Nephron (organoid): ENCODE data around the gene ANAPC16.
"Not testable (repeated sequence)": the region's sequence is repeated elsewhere in the genome, so short reads cannot be mapped to it uniquely, and the experiment has no call there.

Experiments
- H3K27ac Mint-ChIP-seq, 3 experiments: 2 replicates each; pipeline ENCODE4 v1.8.0; 2020; ENCODE audit warnings: mixed read lengths in 3 of 3, mild to moderate bottlenecking in 2 of 3, moderate library complexity in 1 of 3
- H3K27me3 Mint-ChIP-seq: 2 replicates; pipeline ENCODE4 v1.8.0; 2021; ENCODE audit warnings: low read depth, mild to moderate bottlenecking, moderate library complexity, mixed read lengths
- H3K36me3 Mint-ChIP-seq: 2 replicates; pipeline ENCODE4 v1.8.0; 2020; ENCODE audit warnings: low read depth, mixed read lengths
- H3K4me1 Mint-ChIP-seq: 2 replicates; pipeline ENCODE4 v1.8.0; 2020; ENCODE audit warnings: mixed read lengths
- H3K4me3 Mint-ChIP-seq, 3 experiments: 2 replicates each; pipeline ENCODE4 v1.8.0; 2020; ENCODE audit warnings: mild to moderate bottlenecking in 3 of 3, mixed read lengths in 3 of 3, moderate library complexity in 2 of 3
- H3K9me3 Mint-ChIP-seq: 2 replicates; pipeline ENCODE4 v1.8.0; 2020; ENCODE audit warnings: mixed read lengths
- TF ChIP-seq, protein P1 (sequence below), 3 experiments: fragments of 200-600 bp; sonication (generic); IDR thresholded peaks; one replicate each; pipeline ENCODE4 v1.5.0; 2021; ENCODE audit warnings: antibody characterized with exemption in 3 of 3; ENCODE audit not compliant: unreplicated experiment in 3 of 3

Gene ANAPC16

DNA sequence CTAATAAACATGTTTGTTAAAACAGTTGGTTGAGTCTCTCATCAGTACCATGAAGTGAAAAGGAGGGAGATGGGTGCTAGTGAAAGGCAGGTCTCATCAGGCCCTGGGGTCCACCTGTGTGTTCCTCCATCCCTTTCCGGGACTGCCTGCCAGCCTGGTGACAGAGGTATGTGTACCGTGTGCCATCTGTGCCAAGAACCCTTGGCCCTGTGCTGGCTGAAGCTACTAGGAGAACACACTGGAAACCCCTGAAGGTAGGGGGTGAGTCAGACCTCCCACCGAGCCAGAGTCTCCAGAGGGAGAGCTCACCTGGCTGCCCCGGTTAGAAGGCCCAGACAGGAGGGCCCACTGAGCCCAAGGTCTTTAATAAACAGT is 60.2 kb downstream of the ANAPC16 start:
- Mint-ChIP-seq H3K4me1 (peaks cover 52% of the 10 kb centered on the region), H3K9me3 (no peaks in the 10 kb centered on the region), H3K27ac (peak overlapping the region; percentile 93 to 99 (median 99)), H3K4me3 (peak overlapping the region; percentile 97 to 98 (median 97)), H3K27me3 (peaks cover 3% of the 10 kb centered on the region), H3K36me3 (peaks cover 19% of the 10 kb centered on the region)
- TF ChIP-seq, protein P1, sequence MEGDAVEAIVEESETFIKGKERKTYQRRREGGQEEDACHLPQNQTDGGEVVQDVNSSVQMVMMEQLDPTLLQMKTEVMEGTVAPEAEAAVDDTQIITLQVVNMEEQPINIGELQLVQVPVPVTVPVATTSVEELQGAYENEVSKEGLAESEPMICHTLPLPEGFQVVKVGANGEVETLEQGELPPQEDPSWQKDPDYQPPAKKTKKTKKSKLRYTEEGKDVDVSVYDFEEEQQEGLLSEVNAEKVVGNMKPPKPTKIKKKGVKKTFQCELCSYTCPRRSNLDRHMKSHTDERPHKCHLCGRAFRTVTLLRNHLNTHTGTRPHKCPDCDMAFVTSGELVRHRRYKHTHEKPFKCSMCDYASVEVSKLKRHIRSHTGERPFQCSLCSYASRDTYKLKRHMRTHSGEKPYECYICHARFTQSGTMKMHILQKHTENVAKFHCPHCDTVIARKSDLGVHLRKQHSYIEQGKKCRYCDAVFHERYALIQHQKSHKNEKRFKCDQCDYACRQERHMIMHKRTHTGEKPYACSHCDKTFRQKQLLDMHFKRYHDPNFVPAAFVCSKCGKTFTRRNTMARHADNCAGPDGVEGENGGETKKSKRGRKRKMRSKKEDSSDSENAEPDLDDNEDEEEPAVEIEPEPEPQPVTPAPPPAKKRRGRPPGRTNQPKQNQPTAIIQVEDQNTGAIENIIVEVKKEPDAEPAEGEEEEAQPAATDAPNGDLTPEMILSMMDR (IDR thresholded peaks at IDR 0.05; ENCODE audit: unreplicated experiment in 3 of 3) = no peak

GRCh38 chr10:72276421-72277339 is 60.9 kb downstream of the ANAPC16 start:
- Mint-ChIP-seq H3K4me3 (peak overlapping the region; percentile 97 to 98 (median 97)), H3K27me3 (peaks cover 3% of the 10 kb centered on the region), H3K4me1 (peaks cover 48% of the 10 kb centered on the region), H3K9me3 (no peaks in the 10 kb centered on the region), H3K36me3 (peaks cover 19% of the 10 kb centered on the region), H3K27ac (peak overlapping the region; percentile 93 to 99 (median 99))
- TF ChIP-seq, protein P1 (IDR thresholded peaks at IDR 0.05; ENCODE audit: unreplicated experiment in 3 of 3) = no peak

- TF ChIP-seq, protein P1 (IDR thresholded peaks at IDR 0.05; ENCODE audit: unreplicated experiment in 3 of 3) = no peak
- Mint-ChIP-seq H3K9me3 (no peaks in the 10 kb centered on the region), H3K4me3 (peak overlapping the region in 2 of 3 experiments; percentile 97), H3K27me3 (peaks cover 3% of the 10 kb centered on the region), H3K36me3 (peaks cover 19% of the 10 kb centered on the region), H3K4me1 (peaks cover 43% of the 10 kb centered on the region), H3K27ac (peak overlapping the region; percentile 93 to 99 (median 99))
Measured at GRCh38 chr10:72277340-72277995, 61.7 kb downstream of the ANAPC16 start.

DNA sequence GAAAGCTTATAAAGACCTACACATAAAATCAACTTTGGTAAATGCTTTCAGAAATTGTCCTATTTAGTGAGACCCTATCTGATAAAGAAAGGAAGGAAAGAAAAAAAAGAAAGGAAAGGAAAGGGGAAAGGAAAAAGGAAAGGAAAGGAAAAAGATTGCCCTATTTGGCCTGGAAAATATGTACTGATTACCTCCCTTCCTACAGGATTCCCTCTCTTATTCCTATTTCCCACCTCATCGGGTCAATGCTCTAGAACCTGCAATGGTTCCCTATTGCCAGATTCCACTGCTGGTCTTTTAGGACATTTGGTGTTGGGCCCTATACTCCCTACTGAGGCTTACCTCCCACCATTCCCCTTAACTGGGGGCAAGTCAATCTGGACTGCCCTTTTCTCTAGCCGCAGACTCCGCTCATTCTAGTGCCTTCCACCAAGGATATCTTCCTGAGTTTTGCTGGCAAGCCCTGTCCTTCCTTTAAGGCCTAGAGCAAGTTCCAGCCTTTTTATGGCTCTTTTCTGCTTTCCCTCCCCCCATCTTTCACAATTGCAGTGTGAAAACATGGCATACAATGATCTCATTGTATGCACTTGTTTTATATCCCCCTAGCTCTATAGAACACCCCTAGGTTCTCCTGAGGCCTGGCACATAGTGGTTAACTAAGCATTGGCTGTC is 62.3 kb downstream of the ANAPC16 start:
- H3K4me1 Mint-ChIP-seq = peaks cover 38% of the 10 kb centered on the region
- H3K4me3 Mint-ChIP-seq = peak overlapping the region; percentile 54 to 72 (median 70)
- no peaks in the 10 kb centered on the region for H3K9me3 Mint-ChIP-seq
- H3K27ac Mint-ChIP-seq = peak overlapping the region; percentile 60 to 93 (median 82)
- TF ChIP-seq, protein P1 (IDR thresholded peaks at IDR 0.05; ENCODE audit: unreplicated experiment in 3 of 3) = no peak
- H3K27me3 Mint-ChIP-seq = peaks cover 3% of the 10 kb centered on the region
- peaks cover 19% of the 10 kb centered on the region for H3K36me3 Mint-ChIP-seq

DNA sequence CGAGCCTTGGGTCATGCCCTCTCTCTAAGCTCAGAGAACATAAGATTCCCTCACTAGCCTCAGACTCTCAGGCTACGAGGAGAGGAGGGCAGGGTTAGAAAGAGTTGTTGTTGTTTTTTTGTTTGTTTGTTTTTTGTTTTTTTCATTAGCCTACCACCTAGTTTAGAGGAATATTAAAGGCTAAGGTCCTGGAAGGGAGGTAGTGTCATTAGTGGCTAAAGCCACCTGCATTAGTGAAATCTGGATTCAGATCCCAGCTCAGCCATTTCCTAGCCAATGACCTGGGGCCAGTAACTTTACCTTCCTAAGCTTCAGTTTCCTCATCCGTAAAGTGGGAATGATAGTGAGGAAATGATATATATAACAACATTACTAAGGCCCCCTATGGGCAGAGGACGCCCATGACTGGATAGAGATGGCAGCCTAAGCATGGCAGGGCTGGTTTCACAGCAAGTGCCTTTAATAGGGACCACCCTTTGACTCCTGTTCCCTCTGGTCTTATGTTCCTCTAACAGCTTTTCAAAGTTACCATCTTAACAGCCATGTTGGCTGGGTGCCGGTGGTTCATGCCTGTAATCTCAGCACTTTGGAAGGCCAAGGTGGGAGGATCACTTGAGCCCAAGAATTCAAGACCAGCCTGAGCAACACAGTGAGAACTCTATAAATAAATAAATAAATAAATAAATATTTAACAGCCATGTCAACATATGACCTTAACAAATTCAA is 63.0 kb downstream of the ANAPC16 start:
- Mint-ChIP-seq H3K4me1 (peaks cover 33% of the 10 kb centered on the region), H3K27ac (peak overlapping the region; percentile 60 to 93 (median 82)), H3K36me3 (peaks cover 19% of the 10 kb centered on the region), H3K4me3 (peak overlapping the region; percentile 54 to 72 (median 70)), H3K9me3 (no peaks in the 10 kb centered on the region), H3K27me3 (peaks cover 3% of the 10 kb centered on the region)
- TF ChIP-seq, protein P1 (IDR thresholded peaks at IDR 0.05; ENCODE audit: unreplicated experiment in 3 of 3) = no peak

GRCh38 chr10:72279587-72279986 is 63.8 kb downstream of the ANAPC16 start:
- not testable (repeated sequence) for H3K4me3 Mint-ChIP-seq, H3K9me3 Mint-ChIP-seq, H3K27ac Mint-ChIP-seq, H3K27me3 Mint-ChIP-seq
- Mint-ChIP-seq H3K4me1 (peaks cover 33% of the 10 kb centered on the region), H3K36me3 (peaks cover 18% of the 10 kb centered on the region)
